Hepatocyte (in vitro differentiated cells): ENCODE results near the gene SVOP. TPM values are rescaled to one million over a fixed set of nuclear protein-coding genes. Genes with fewer than 3 reads are reported as not detected.
A peak's percentile ranks its signal among the peaks of the same experiment; 100 is the strongest.

ENCODE experiments used
- DNase-seq: peaks from one replicate; pipeline ENCODE4 v3.0.0-alpha.2; 2016; ENCODE audit warnings: low spot score
- H2AFZ ChIP-seq: fragments of 200-600 bp; sonication (generic); 2 replicates; pipeline ENCODE4 v1.6.0; 2016; ENCODE audit warnings: antibody characterized with exemption, mild to moderate bottlenecking
- H3K27ac ChIP-seq: fragments of 200-600 bp; sonication (generic); 2 replicates; pipeline ENCODE4 v1.5.1; 2016; ENCODE audit warnings: mild to moderate bottlenecking
- H3K27me3 ChIP-seq: fragments of 200-600 bp; sonication (generic); 2 replicates; pipeline ENCODE4 v1.6.1; 2016
- H3K36me3 ChIP-seq: fragments of 200-600 bp; sonication (generic); replicated peaks from 2 replicates; pipeline ENCODE4 v1.5.1; 2016; ENCODE audit warnings: low read depth; ENCODE audit not compliant: insufficient read depth
- H3K4me1 ChIP-seq: fragments of 200-600 bp; sonication (generic); 2 replicates; pipeline ENCODE4 v1.5.1; 2016; ENCODE audit warnings: mild to moderate bottlenecking, moderate library complexity; ENCODE audit not compliant: insufficient read depth
- H3K4me2 ChIP-seq: fragments of 200-600 bp; sonication (generic); 2 replicates; pipeline ENCODE4 v1.6.0; 2016
- H3K4me3 ChIP-seq: fragments of 200-600 bp; sonication (generic); 2 replicates; pipeline ENCODE4 v1.5.1; 2016; ENCODE audit warnings: mild to moderate bottlenecking
- H3K79me2 ChIP-seq: fragments of 200-600 bp; sonication (generic); 2 replicates; pipeline ENCODE4 v1.6.0; 2017; ENCODE audit warnings: mild to moderate bottlenecking
- H3K9me2 ChIP-seq: fragments of 200-600 bp; sonication (generic); replicated peaks from 2 replicates; pipeline ENCODE4 v1.6.0; 2017; ENCODE audit warnings: mild to moderate bottlenecking; ENCODE audit not compliant: insufficient read depth
- H3K9me3 ChIP-seq: fragments of 200-600 bp; sonication (generic); 2 replicates; pipeline ENCODE4 v1.5.1; 2016; ENCODE audit warnings: low read depth, mild to moderate bottlenecking
- H4K20me1 ChIP-seq: fragments of 200-600 bp; sonication (generic); 2 replicates; pipeline ENCODE4 v1.6.0; 2016; ENCODE audit warnings: mild to moderate bottlenecking; ENCODE audit not compliant: insufficient read depth, poor library complexity, severe bottlenecking
- EZH2 ChIP-seq: fragments of 200-600 bp; sonication (generic); IDR thresholded peaks from 2 replicates; pipeline ENCODE4 v1.6.1; 2016; ENCODE audit warnings: antibody characterized with exemption, mild to moderate bottlenecking, borderline replicate concordance
- EZH2phosphoT487 ChIP-seq: fragments of 200-600 bp; sonication (generic); IDR thresholded peaks from one replicate; pipeline ENCODE4 v1.6.1; 2018; ENCODE audit warnings: antibody characterized with exemption, mild to moderate bottlenecking, low read depth, moderate library complexity; ENCODE audit not compliant: unreplicated experiment, severe bottlenecking
- WGBS: methylation state at CpG from one replicate; pipeline ENCODE4 v1.1.6; 2016; ENCODE audit warnings: low lambda C conversion rate; ENCODE audit errors: missing lambda C conversion rate; 5-methylcytosine and 5-hydroxymethylcytosine counted together
- polyA plus RNA-seq: library from polyadenylated mRNA; unstranded; fragments of >200 nt; fragmentation: Nextera tagmentation; extraction: Ambion mirVana; gene quantifications from 2 replicates; pipeline ENCODE4 v1.2.1, GENCODE V29; 2016
- total RNA-seq: library from RNA; depleted of rRNA; stranded (reverse); fragments of >200 nt; gene quantifications from 2 replicates; pipeline ENCODE4 v1.2.3, GENCODE V29; 2014
- TF ChIP-seq, protein P1 (sequence below): fragments of 200-600 bp; sonication (generic); IDR thresholded peaks from 2 replicates; pipeline ENCODE4 v1.5.1; 2016; ENCODE audit warnings: antibody characterized with exemption, mild to moderate bottlenecking; ENCODE audit not compliant: poor library complexity

SVOP gene
- total and polyA plus RNA-seq, 2 experiments from 2014 or later = 0.27 to 0.45 TPM

- H3K4me2 ChIP-seq = no peak overlapping the region
Measured at GRCh38 chr12:108939594-108939993, 81.3 kb downstream of the SVOP start.

DNA sequence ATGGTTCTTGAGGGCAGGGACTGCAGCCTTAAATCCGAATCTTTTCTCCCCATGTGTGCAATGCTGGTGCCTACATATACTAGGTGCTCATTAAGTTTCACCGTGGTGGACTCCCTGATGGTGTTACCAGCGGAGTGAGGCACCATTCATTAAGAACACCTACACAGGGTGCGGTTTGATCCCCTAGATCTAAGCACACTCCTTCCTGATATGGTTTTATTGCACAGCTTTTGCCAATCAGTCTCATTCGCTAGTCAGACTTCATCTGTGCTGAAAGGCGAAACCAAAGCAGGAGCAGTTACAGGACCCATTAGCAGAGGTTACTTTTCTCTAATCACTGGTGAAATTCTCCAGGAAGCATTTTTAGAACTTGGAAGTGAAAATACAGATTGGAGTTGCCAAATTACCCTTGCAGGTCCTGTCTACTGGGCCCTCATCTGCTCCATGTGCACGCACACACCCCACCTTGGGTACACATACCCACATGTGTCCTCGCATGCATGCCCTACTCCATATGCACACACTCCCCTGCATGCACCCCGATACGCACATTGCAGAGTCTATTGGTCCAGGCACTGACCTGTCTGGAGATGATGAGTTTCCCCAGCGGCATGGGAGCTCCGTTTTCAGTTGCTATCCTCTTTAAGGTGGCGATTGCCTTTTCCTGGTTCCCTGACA lies 82.5 kb downstream of the SVOP start:
- no peak overlapping the region for H2AFZ ChIP-seq
- H4K20me1 ChIP-seq = no peaks in the 10 kb centered on the region
- H3K27me3 ChIP-seq = no peaks in the 10 kb centered on the region
- no peaks in the 10 kb centered on the region for H3K79me2 ChIP-seq
- WGBS = 86% methylated on average over 13 of the region's 13 CpGs
- H3K9me2 ChIP-seq = no peaks in the 10 kb centered on the region
- no peaks in the 10 kb centered on the region for H3K4me1 ChIP-seq
- H3K27ac ChIP-seq = no peak overlapping the region
- H3K36me3 ChIP-seq = no peaks in the 10 kb centered on the region
- no peaks in the 10 kb centered on the region for H3K9me3 ChIP-seq
- DNase-seq = no peak
- TF ChIP-seq EZH2 = no peak
- TF ChIP-seq, protein P1, sequence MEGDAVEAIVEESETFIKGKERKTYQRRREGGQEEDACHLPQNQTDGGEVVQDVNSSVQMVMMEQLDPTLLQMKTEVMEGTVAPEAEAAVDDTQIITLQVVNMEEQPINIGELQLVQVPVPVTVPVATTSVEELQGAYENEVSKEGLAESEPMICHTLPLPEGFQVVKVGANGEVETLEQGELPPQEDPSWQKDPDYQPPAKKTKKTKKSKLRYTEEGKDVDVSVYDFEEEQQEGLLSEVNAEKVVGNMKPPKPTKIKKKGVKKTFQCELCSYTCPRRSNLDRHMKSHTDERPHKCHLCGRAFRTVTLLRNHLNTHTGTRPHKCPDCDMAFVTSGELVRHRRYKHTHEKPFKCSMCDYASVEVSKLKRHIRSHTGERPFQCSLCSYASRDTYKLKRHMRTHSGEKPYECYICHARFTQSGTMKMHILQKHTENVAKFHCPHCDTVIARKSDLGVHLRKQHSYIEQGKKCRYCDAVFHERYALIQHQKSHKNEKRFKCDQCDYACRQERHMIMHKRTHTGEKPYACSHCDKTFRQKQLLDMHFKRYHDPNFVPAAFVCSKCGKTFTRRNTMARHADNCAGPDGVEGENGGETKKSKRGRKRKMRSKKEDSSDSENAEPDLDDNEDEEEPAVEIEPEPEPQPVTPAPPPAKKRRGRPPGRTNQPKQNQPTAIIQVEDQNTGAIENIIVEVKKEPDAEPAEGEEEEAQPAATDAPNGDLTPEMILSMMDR = no peak
- TF ChIP-seq EZH2phosphoT487 = no peak
- H3K4me2 ChIP-seq = no peak overlapping the region
- no peak overlapping the region for H3K4me3 ChIP-seq

More at GRCh38 chr12:108939594-108939993, 81.3 kb downstream of the SVOP start:
- H3K27me3 ChIP-seq = no peaks in the 10 kb centered on the region
- H3K4me3 ChIP-seq = no peak overlapping the region
- H3K27ac ChIP-seq = no peak overlapping the region
- H4K20me1 ChIP-seq = no peaks in the 10 kb centered on the region
- peak; percentile 34 for DNase-seq
- no peaks in the 10 kb centered on the region for H3K9me2 ChIP-seq
- H3K4me1 ChIP-seq = no peaks in the 10 kb centered on the region
- H3K79me2 ChIP-seq = no peaks in the 10 kb centered on the region
- no peaks in the 10 kb centered on the region for H3K36me3 ChIP-seq
- no peak overlapping the region for H2AFZ ChIP-seq
- no peaks in the 10 kb centered on the region for H3K9me3 ChIP-seq
- TF ChIP-seq, protein P1 = no peak
- no peak for TF ChIP-seq EZH2
- no peak for TF ChIP-seq EZH2phosphoT487
- 67% methylated on average over 1 of the region's 1 CpG for WGBS

DNA sequence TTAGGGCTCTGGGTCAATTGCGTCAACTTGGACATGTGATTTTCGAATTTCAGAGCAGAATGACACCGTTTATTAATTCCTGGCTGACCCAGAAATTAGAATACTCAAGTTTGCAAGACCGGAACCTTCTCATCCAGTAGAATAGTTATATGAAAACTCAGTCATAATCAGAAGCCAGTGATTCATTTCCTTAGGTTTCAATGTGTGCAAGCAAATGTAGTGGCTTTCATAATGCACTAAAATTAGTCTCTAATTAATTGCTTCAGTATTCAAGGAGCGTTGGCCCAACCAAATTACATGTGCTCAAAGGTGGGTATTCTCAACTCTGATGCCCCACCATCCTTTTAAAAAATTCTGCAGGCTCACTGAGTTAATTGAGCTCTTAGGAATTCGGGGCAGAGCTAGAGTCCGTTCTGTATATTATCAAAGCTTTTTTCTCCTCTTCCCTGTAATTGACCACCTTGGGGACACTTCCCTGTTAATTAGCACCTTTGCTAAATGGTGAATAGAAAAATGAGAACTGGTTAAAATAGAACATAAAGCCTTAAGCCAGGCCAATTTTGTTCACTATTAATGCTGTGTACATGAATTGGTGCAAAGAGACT lies 85.6 kb downstream of the SVOP start:
- no peaks in the 10 kb centered on the region for H3K9me3 ChIP-seq
- H3K4me1 ChIP-seq = no peaks in the 10 kb centered on the region
- H2AFZ ChIP-seq = no peak overlapping the region
- H4K20me1 ChIP-seq = no peaks in the 10 kb centered on the region
- H3K4me3 ChIP-seq = no peak overlapping the region
- no peak for DNase-seq
- H3K27me3 ChIP-seq = no peaks in the 10 kb centered on the region
- H3K27ac ChIP-seq = no peak overlapping the region
- WGBS = 83% methylated on average over 7 of the region's 7 CpGs
- H3K4me2 ChIP-seq = no peak overlapping the region
- no peaks in the 10 kb centered on the region for H3K36me3 ChIP-seq
- no peak for TF ChIP-seq EZH2phosphoT487
- TF ChIP-seq EZH2 = no peak
- TF ChIP-seq, protein P1 = no peak
- H3K79me2 ChIP-seq = no peaks in the 10 kb centered on the region
- no peaks in the 10 kb centered on the region for H3K9me2 ChIP-seq
